Breast epithelium (tissue), 3 donors: ENCODE data around the gene MAP4.

Experiments used
- POLR2A ChIP-seq: fragments of 450-650 bp; IDR thresholded peaks from one replicate; pipeline ENCODE4 v1.6.1; 2016; ENCODE audit warnings: antibody characterized with exemption, mild to moderate bottlenecking, moderate library complexity
- TF ChIP-seq, protein P1 (sequence below), 3 donors: fragments of 450-650 bp; IDR thresholded peaks; one replicate each; pipeline ENCODE4 v1.5.1; 2016 to 2017; ENCODE audit warnings: antibody characterized with exemption in 3 of 3, mild to moderate bottlenecking in 3 of 3, moderate library complexity in 3 of 3

- TF ChIP-seq POLR2A: no peak
- TF ChIP-seq, protein P1, sequence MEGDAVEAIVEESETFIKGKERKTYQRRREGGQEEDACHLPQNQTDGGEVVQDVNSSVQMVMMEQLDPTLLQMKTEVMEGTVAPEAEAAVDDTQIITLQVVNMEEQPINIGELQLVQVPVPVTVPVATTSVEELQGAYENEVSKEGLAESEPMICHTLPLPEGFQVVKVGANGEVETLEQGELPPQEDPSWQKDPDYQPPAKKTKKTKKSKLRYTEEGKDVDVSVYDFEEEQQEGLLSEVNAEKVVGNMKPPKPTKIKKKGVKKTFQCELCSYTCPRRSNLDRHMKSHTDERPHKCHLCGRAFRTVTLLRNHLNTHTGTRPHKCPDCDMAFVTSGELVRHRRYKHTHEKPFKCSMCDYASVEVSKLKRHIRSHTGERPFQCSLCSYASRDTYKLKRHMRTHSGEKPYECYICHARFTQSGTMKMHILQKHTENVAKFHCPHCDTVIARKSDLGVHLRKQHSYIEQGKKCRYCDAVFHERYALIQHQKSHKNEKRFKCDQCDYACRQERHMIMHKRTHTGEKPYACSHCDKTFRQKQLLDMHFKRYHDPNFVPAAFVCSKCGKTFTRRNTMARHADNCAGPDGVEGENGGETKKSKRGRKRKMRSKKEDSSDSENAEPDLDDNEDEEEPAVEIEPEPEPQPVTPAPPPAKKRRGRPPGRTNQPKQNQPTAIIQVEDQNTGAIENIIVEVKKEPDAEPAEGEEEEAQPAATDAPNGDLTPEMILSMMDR (IDR thresholded peaks at IDR 0.05): no peak
Observed at GRCh38 chr3:47899495-47900108, 116.6 kb downstream of the MAP4 start.
